HG03280 (cell line): ENCODE measurements around the gene MUS81.

Experiments used
- ATAC-seq: cut with Tn5 transposase; IDR thresholded peaks from one replicate; pipeline ENCODE4 v1.9.1; 2021; ENCODE audit warnings: mild to moderate bottlenecking, moderate library complexity; ENCODE audit not compliant: unreplicated experiment

Gene MUS81

GRCh38 chr11:65871811-65872548 lies 11.7 kb downstream of the MUS81 start:
- ATAC-seq: no peak

DNA sequence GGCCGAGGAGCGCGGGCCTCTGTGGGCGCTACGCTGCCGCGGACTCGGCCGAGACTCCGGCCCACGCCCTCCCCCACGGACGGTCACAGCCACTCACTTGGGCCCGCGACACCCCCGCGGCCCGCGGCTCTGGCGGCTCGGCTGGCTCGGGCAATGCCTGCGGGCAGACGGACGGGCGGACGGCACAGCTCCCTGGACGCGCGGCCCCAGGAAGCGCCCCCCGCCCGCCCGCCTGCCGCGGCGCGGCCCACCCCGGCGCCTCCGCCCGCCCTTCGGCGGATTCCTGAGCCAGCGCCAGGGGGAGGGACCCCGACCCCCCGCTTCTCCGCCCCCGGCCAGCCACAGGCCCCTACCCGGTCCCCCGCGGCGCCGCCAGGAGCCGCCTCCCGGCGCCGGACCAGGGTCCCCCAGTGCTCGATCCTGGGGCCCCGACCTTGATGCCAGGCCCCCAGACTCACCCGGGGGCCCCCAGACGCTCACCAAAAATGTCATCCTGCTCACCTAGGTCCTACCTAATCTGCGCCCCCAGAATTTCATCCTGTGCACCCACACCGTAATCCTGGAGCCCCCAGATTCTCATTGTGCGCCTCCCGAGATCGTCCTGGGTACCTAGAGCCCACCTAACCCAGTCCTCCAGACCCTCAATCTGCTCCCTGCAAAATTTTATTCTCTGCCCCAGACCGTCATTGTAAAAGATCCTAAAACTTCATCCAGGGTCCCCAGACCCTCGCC lies 12.5 kb downstream of the MUS81 start, which contains the start of gene EFEMP2:
Gene EFEMP2 (minus strand): TSS at position 215 of the 732 bp plus-strand sequence. CDS start 446 bp downstream, outside the sequence.
- ATAC-seq: no peak

- ATAC-seq: peak; percentile 83
These were observed 13.3 kb downstream of the MUS81 start for GRCh38 chr11:65873318-65874156.

GRCh38 chr11:65879617-65880016 lies 19.4 kb downstream of the MUS81 start, which contains the start of gene CTSW:
CTSW (plus strand) TSS chr11:65879837; CDS start chr11:65879855, 18 bp downstream.
- ATAC-seq: no peak

DNA sequence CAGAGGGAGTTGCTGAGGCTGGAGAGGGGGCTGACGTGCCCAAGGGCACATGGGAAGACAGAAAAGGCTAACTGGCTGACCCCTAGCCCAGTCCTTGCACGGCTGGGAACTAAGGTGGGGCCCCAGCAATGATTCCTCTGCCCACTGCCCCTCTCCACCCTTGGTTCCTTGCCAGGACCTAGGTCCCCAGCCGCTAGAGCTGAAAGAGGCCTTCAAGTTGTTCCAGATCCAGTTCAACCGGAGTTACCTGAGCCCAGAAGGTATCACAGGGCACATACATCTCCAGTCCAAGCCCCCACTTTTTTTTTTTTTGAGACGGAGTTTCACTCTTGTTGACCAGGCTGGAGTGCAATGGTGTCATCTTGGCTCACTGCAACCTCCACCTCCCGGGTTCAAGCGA lies 19.8 kb downstream of the MUS81 start:
- no peak for ATAC-seq

DNA sequence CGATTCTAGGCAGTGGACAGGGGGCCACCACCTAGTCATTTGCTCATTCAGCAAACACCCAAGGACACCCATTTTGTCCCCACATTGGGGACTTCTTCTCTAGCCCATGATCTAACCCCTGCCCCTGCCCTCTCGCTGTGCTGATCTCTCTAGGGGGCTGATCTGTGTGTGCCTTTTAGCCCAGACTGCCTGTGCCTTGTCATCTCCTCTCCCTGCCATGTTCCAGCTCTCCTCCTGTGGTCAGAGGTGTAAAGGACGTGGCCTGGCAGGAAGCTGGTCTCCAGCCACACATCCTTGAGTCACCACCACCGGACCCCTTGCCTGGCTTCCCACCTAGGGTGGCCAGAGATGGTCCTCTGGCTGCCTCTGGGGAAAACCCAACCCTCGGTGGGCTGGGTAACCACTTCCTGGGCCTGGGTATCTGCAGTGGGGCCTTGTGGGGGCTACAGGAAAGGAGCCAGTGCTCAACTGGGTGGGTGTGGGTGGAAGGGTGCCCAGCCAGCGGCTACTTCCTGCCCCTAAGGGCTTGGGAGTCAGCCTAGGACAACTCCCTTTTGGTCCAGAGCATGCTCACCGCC lies 20.7 kb downstream of the MUS81 start:
- ATAC-seq: no peak

GRCh38 chr11:65882120-65883057 lies 22.2 kb downstream of the MUS81 start:
- no peak for ATAC-seq

GRCh38 chr11:65883058-65883761 lies 23.0 kb downstream of the MUS81 start:
- ATAC-seq: no peak

DNA sequence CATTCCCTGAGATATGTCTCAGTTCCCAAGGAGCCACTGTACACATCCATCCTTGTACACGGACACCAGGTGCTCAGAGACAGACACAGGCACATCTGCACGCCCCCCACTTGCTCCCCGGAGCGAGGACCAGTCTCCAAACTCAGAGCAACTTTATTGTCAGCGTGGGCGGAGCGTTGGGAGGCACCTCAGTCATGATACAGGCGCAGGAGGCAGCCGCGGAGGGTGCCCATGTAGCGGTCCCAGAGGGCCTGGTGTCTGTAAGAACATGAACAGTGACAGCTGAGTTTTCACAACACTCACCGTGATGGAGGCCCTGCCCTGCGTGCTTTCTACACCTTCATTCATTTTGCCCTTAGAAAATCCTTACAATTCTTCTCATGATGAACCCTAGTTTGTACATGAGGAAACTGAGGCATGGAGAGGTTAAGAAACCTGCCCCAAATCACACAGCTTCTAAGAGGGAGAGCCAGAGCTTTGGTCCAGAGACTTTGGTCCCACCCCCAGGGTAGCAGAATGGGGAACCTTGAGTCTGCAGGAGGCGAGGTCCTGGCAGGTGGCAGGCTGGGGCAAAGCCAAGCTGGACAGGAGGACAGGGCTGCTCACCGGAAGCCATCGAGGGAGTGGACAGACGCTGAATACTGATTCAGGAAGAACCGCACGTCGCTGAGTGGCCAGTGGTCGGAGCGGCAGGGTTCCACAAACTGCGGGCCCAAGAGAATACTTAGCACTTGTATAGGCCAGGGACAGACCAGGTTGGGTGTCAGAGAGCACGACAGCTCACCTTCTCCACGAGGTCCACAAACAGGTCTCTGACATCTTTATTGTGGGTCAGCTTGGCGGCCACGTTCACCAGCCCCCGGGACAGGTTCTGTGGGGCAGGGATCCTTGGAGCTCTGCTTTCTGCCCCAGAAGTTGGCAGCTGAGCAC lies 23.8 kb downstream of the MUS81 start:
- no peak for ATAC-seq

DNA sequence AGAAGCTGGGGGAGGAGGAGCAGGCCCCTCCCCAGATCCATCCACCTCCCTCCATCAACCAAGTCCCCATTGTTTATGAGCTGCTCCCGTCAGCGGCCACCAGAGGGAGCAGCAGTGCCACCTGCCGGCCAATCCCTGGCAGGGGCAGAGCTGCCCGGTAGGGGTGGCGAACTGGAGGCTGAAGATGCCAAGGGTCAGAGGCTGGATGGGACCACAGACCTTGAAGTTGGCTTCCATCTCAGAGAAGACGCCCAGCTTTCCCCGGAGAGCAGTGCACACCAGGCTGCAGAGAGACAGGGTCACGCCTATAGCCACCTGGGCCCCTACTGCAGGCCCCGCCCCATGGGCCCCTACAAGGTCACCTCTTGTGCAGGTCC lies 24.5 kb downstream of the MUS81 start:
- no peak for ATAC-seq

DNA sequence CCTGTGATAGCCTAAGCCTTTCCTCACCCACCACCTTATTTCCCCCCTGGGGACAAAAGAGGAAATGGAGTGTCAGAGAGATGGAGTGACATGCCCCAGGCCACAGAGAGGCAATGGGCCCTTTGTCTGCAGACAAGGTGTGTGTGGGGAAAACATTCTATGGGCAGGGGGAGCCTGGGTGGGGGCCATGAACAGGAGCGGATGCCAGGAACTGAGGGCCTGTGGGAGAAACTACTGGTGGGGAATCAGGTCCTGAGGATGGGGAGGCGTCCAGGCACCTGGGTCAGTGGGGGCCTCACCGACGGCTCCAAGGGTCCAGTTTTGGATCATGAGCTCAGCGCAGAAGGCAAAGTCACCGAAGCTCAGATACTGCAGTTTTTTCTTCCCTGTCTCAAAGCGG lies 25.0 kb downstream of the MUS81 start:
- no peak for ATAC-seq

DNA sequence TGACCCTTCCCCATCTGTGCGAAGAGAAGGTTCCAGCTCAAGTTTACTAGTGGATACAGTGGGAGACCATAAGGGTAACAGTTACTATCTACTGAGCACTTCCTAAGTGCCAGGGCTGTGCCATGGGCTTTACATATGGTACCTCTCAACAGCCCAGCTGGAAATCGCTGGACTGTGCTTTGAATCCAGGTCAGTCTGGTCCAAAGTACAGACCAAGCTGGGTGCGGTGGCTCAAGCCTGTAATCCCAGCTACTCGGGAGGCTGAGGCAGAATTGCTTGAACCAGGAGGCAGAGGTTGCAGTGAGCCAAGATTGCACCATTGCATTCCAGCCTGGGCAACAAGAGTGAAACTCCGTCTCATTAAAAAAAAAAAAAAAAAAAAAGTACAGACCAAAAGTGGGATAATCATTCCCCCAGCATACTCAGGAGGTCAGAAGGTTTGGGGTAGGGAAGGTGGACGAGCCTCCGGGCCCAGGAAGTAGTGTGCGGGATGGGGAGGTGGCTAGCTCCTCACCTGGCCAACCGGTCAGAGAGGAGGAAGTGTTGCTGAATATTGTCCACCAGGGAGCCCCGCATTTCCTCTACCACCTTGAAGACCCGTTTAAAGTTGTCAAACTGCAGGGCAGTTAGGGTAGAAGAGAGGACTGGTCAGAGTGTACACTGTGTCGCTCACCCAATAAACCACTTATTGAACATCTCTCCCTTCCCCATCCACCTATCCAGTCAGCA lies 25.7 kb downstream of the MUS81 start:
- no peak for ATAC-seq

DNA sequence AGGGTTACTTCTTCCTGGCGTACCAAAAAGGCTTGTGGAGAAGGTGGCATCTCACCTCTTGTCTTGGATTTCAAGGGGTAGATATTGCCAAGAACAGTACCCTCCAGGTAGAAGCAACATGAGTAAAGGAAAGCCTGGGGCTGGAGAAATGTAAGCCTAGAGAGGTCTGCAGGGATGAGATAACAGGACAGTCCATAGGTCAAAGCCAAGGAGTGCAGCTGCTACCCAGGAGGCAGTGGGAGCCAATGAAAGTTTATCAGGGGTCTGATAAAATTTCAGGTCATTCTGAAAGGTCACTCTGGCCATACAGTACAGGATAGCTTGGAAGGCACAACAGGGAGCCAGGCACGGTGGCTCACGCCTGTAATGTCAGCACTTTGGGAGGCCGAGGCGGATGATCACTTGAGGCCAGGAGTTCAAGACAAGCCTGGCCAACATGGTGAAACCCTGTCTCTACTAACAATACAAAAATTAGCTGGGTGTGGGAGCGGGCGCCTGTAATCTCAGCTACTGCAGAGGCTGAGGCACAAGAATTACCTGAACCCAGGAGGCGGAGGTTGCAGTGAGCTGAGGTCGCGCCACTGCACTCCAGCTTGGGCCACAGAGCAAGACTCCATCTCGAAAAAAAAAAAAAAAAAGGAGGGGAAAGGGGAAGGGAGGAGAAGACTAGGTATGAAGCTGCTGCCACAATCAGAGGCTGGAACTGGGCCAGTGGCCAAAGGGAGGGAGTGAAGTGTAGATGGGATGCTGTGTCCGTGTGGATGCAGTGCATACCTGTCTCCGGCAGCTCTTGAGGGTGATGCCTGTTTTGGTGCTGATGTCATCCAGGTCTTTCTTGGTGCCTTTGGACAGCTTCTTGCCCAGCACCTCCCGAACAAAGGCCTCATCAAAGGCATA lies 26.8 kb downstream of the MUS81 start:
- ATAC-seq: no peak

GRCh38 chr11:65887723-65888162 lies 27.5 kb downstream of the MUS81 start:
- no peak for ATAC-seq

- ATAC-seq: peak; percentile 49
These were observed 28.1 kb downstream of the MUS81 start, which contains the start of gene FIBP for GRCh38 chr11:65888163-65888814. FIBP (minus strand) TSS chr11:65888471; CDS start chr11:65888418, 53 bp downstream.
